GM12878 (cell line): ENCODE results near the gene RAB3GAP1. TPM values are rescaled to one million over a fixed set of nuclear protein-coding genes. Genes with fewer than 3 reads are reported as not detected.

Experiments used
- ATAC-seq: fragments of 200-7000 bp; cut with Tn5 transposase; 3 replicates; pipeline ENCODE4 v1.9.1; 2020; ENCODE audit warnings: mild to moderate bottlenecking, moderate library complexity
- BruUV-seq: library from RNA; stranded (reverse); fragments of 400-500 nt; replicated peaks from 2 replicates; lab custom pipeline; 2021; lab: Mats Ljungman, UMichigan
- CTCF ChIA-PET: fragments of 300-600 bp; sonication (Branson Sonifier 250); formaldehyde crosslinking; extraction: SDS; loops from one replicate; lab custom pipeline; 2021; ENCODE audit warnings: inconsistent platforms; lab: Yijun Ruan, JAX
- POLR2A ChIA-PET: fragments of 350-600 bp; formaldehyde crosslinking; extraction: SDS; loops from one replicate; lab custom pipeline; 2021; ENCODE audit warnings: inconsistent platforms; lab: Charles Lee
- RAD21 ChIA-PET: fragments of 300-600 bp; sonication (Branson Sonifier 250); formaldehyde crosslinking; loops from one replicate; lab custom pipeline; 2023; ENCODE audit warnings: antibody characterized with exemption; ENCODE audit not compliant: unreplicated experiment; lab: Charles Lee
- SMC1A ChIA-PET: fragments of 300-600 bp; sonication (Branson Sonifier 250); formaldehyde crosslinking; loops from one replicate; lab custom pipeline; 2023; ENCODE audit not compliant: unreplicated experiment, uncharacterized antibody; lab: Charles Lee
- DNase-seq: peaks from one replicate; pipeline ENCODE4 v3.0.0-alpha.2; 2011; ENCODE audit warnings: low read depth, low spot score
- FAIRE-seq: peaks from 3 replicates; lab custom pipeline; 2011; peaks lifted over from hg19 to GRCh38; lab: Jason Lieb, UNC
- H2AFZ ChIP-seq: 2 replicates; pipeline ENCODE4 v1.6.0; 2011; ENCODE audit warnings: low read depth, low read length, control low read depth; ENCODE audit not compliant: control insufficient read depth
- H3K27ac ChIP-seq: 2 replicates; pipeline ENCODE4 v1.5.1; 2011; ENCODE audit warnings: control low read depth; ENCODE audit not compliant: control insufficient read depth, insufficient read depth
- H3K27me3 ChIP-seq, 2 experiments: replicated peaks in 1 of 2; 2 replicates each; pipeline versions ENCODE4 v1.6.0 to v1.6.1; 2011; ENCODE audit warnings: low read length in 1 of 2; ENCODE audit not compliant: control insufficient read depth in 2 of 2, insufficient read depth in 2 of 2
- H3K36me3 ChIP-seq, 2 experiments: 2 replicates each; pipeline ENCODE4 v1.5.1; 2011; ENCODE audit warnings: low read length in 1 of 2; ENCODE audit not compliant: control insufficient read depth in 2 of 2, insufficient read depth in 2 of 2
- H3K4me1 ChIP-seq: 2 replicates; pipeline ENCODE4 v1.6.1; 2011; ENCODE audit warnings: mild to moderate bottlenecking, low read length, moderate library complexity, mixed read lengths; ENCODE audit not compliant: control insufficient read depth, insufficient read depth
- H3K4me2 ChIP-seq: 2 replicates; pipeline ENCODE4 v1.6.0; 2011; ENCODE audit warnings: control low read depth; ENCODE audit not compliant: control insufficient read depth, insufficient read depth
- H3K4me3 ChIP-seq: fragments of 200-600 bp; sonication (generic); 2 replicates; pipeline ENCODE4 v1.5.1; 2016
- H3K79me2 ChIP-seq: 2 replicates; pipeline ENCODE4 v1.6.0; 2011; ENCODE audit warnings: low read length; ENCODE audit not compliant: control insufficient read depth, insufficient read depth
- H3K9ac ChIP-seq: 2 replicates; pipeline ENCODE4 v1.8.0; 2011; ENCODE audit warnings: low read length, control low read depth, mixed read lengths; ENCODE audit not compliant: control insufficient read depth, insufficient read depth
- H3K9me3 ChIP-seq: replicated peaks from 3 replicates; pipeline ENCODE4 v1.5.1; 2011; ENCODE audit warnings: mild to moderate bottlenecking, low read length; ENCODE audit not compliant: control insufficient read depth, insufficient read depth
- H4K20me1 ChIP-seq: 2 replicates; pipeline ENCODE4 v1.6.0; 2011; ENCODE audit not compliant: control insufficient read depth, insufficient read depth
- ASH2L ChIP-seq: fragments of 300-600, 200-600 bp; sonication (generic); IDR thresholded peaks from 2 replicates; pipeline ENCODE4 v1.6.1; 2017; ENCODE audit warnings: low read depth, mild to moderate bottlenecking, borderline replicate concordance
- ATF2 ChIP-seq: IDR thresholded peaks from 2 replicates; pipeline ENCODE4 v1.6.1; 2012; ENCODE audit warnings: low read length, inconsistent platforms
- CBFB ChIP-seq: IDR thresholded peaks from 2 replicates; pipeline ENCODE4 v1.6.1; 2016; ENCODE audit warnings: antibody characterized with exemption, low read depth
- FOXK2 ChIP-seq: fragments of 450-650 bp; IDR thresholded peaks from 2 replicates; pipeline ENCODE4 v1.6.1; 2017; ENCODE audit warnings: mild to moderate bottlenecking, moderate library complexity
- LARP7 ChIP-seq: fragments of 450-650 bp; IDR thresholded peaks from 2 replicates; pipeline ENCODE4 v1.6.1; 2017; ENCODE audit warnings: mild to moderate bottlenecking
- MYB ChIP-seq: fragments of 150-350 bp; IDR thresholded peaks from 2 replicates; pipeline ENCODE4 v1.6.1; 2014; ENCODE audit warnings: mild to moderate bottlenecking, low read depth, low read length, borderline replicate concordance
- NFIC ChIP-seq: IDR thresholded peaks from 2 replicates; pipeline ENCODE4 v1.6.1; 2012; ENCODE audit warnings: low read depth, mild to moderate bottlenecking, inconsistent platforms, low read length, moderate library complexity
- NR2C1 ChIP-seq: fragments of 450-650 bp; IDR thresholded peaks from 2 replicates; pipeline ENCODE4 v1.6.1; 2017; ENCODE audit warnings: antibody characterized with exemption, mild to moderate bottlenecking, moderate library complexity
- PML ChIP-seq: IDR thresholded peaks from 2 replicates; pipeline ENCODE4 v1.6.1; 2012; ENCODE audit warnings: low read length, inconsistent platforms
- POLR2A ChIP-seq: IDR thresholded peaks from 2 replicates; pipeline ENCODE4 v1.6.1; 2011; ENCODE audit warnings: low read depth, mild to moderate bottlenecking, low read length
- POU2F2 ChIP-seq: IDR thresholded peaks from 3 replicates; pipeline ENCODE4 v1.6.1; 2011; ENCODE audit warnings: low read depth, mild to moderate bottlenecking, low read length, borderline replicate concordance
- RUNX3 ChIP-seq: IDR thresholded peaks from 2 replicates; pipeline ENCODE4 v1.6.1; 2012; ENCODE audit warnings: low read length, inconsistent platforms
- SMAD5 ChIP-seq: IDR thresholded peaks from 2 replicates; pipeline ENCODE4 v1.6.1; 2016; ENCODE audit warnings: antibody characterized with exemption, low read depth
- SREBF2 ChIP-seq: IDR thresholded peaks from 2 replicates; pipeline ENCODE4 v1.6.1; 2012; ENCODE audit warnings: mild to moderate bottlenecking, low read length
- SUPT20H ChIP-seq: IDR thresholded peaks from 2 replicates; pipeline ENCODE4 v1.6.1; 2011; ENCODE audit warnings: low read depth, mild to moderate bottlenecking, low read length, moderate library complexity, borderline replicate concordance; ENCODE audit not compliant: control insufficient read depth
- TCF12 ChIP-seq: IDR thresholded peaks from 2 replicates; pipeline ENCODE4 v1.6.1; 2011; ENCODE audit warnings: low read depth, mild to moderate bottlenecking, low read length
- USF2 ChIP-seq: IDR thresholded peaks from 2 replicates; pipeline ENCODE4 v1.6.1; 2011; ENCODE audit warnings: low read depth, low read length, improper control_type of control experiment, borderline replicate concordance
- ZBTB11 ChIP-seq: fragments of 450-650 bp; formaldehyde crosslinking; IDR thresholded peaks from 2 replicates; pipeline ENCODE4 v1.5.0; 2022; ENCODE audit warnings: mild to moderate bottlenecking, missing genetic modification characterization
- WGBS: methylation state at CpG from one replicate; pipeline ENCODE4 v1.1.6; 2016; ENCODE audit warnings: low lambda C conversion rate; ENCODE audit not compliant: insufficient replicate concordance, insufficient coverage; ENCODE audit errors: missing lambda C conversion rate; 5-methylcytosine and 5-hydroxymethylcytosine counted together
- in situ Hi-C: fragments of 300-500 bp; cut with MboI; formaldehyde crosslinking; loops from 9 replicates; pipeline ENCODE4 v1.14.3; 2018; ENCODE audit warnings: mixed read lengths
- intact Hi-C: fragments of 100-400 bp; cut with micrococcal nuclease; formaldehyde crosslinking; loops from one replicate; pipeline ENCODE4 v1.14.2; 2022; ENCODE audit not compliant: unreplicated experiment
- polyA plus RNA-seq, 11 experiments: library from polyadenylated mRNA; depleted of rRNA in 4 of 11; unstranded in 6 of 11; stranded (reverse) in 5 of 11; fragments of >200 nt; fragmentation: Nextera tagmentation in 4 of 11; fragmentation: Illumina TruSeq in 1 of 11; extraction: Ambion mirVana in 4 of 11; extraction: Trizol in 1 of 11; gene quantifications; 1 replicate in 1 of 11; 2 replicates in 10 of 11; pipeline versions ENCODE4 v1.2.1 to v1.2.3, GENCODE V29; 2011 to 2016; ENCODE audit warnings: inconsistent platforms in 2 of 11, missing spikeins in 2 of 11, low read depth in 1 of 11
- total RNA-seq, 4 experiments: library from RNA; depleted of rRNA in 3 of 4; stranded (reverse); fragments of >200 nt in 3 of 4; fragmentation: Illumina TruSeq in 1 of 4; extraction: Trizol in 1 of 4; gene quantifications; 2 replicates each; pipeline versions ENCODE4 v1.2.1 to v1.2.3, GENCODE V29; 2013 to 2021

Gene RAB3GAP1
- total and polyA plus RNA-seq, 10 of the 15 experiments (the other 5 are each of a cell fraction or from before 2014, with no cell fraction given): 13.7 to 36.9 (median 21.0) TPM

- in situ Hi-C loops: no loop called here
- TF ChIP-seq NR2C1: no peak
- TF ChIP-seq ASH2L: no peak
- TF ChIP-seq LARP7: no peak
- no peak for TF ChIP-seq POLR2A
- TF ChIP-seq MYB: no peak
- TF ChIP-seq RUNX3: no peak
- TF ChIP-seq ATF2: no peak
- TF ChIP-seq POU2F2: no peak
- no peak for TF ChIP-seq PML
- no peak for TF ChIP-seq USF2
- no peak for TF ChIP-seq SREBF2
- TF ChIP-seq FOXK2: no peak
- no peak for TF ChIP-seq SMAD5
- TF ChIP-seq NFIC: no peak
- no peak for TF ChIP-seq CBFB
- TF ChIP-seq TCF12: no peak
- no peak for TF ChIP-seq SUPT20H
- TF ChIP-seq ZBTB11 (CRISPR knock-in tag): no peak
Observed at GRCh38 chr2:135074216-135074615, 22.1 kb downstream of the RAB3GAP1 start.

More at GRCh38 chr2:135074216-135074615, 22.1 kb downstream of the RAB3GAP1 start:
- Histone ChIP-seq H3K27ac (no peak overlapping the region), H2AFZ (no peak overlapping the region), H4K20me1 (no peaks in the 10 kb centered on the region), H3K79me2 (peaks cover 1% of the 10 kb centered on the region), H3K36me3 (peaks cover 1 to 6% of the 10 kb centered on the region in 2 experiments; a peak in 1 of 4 replicates), H3K9me3 (peaks cover 20% of the 10 kb centered on the region), H3K4me2 (no peak overlapping the region), H3K4me3 (no peak overlapping the region), H3K27me3 (no peaks in the 10 kb centered on the region), H3K9ac (no peak overlapping the region), H3K4me1 (no peaks in the 10 kb centered on the region)
- DNase-seq (no peak), FAIRE-seq (no peak), ATAC-seq (no peak)
- CTCF ChIA-PET: no interaction called here
- WGBS: 96% methylated on average over 3 of the region's 3 CpGs
- POLR2A ChIA-PET: no interaction called here
- SMC1A ChIA-PET: interaction anchor here (0.5 kb wide), 1 partner anchor 8 kb away, joined by 3 read pairs; no protein-coding TSS in a partner anchor
- no TSS peak for BruUV-seq
- intact Hi-C loops: no loop called here
- RAD21 ChIA-PET: no interaction called here
